Measurements from ENCODE around the gene ESYT2.

The ESYT2 gene

GRCh38 chr7:158795272-158795671, 34.0 kb downstream of the ESYT2 start:
- no peak for DNase-seq

GRCh38 chr7:158791107-158791506, 38.2 kb downstream of the ESYT2 start:
- DNase-seq = no peak

GRCh38 chr7:158789842-158790241, 39.5 kb downstream of the ESYT2 start:
- no peak for DNase-seq

- DNase-seq = no peak
Observed at GRCh38 chr7:158786898-158787297, 42.4 kb downstream of the ESYT2 start.

- no peak for DNase-seq
Observed at GRCh38 chr7:158784270-158784669, 45.0 kb downstream of the ESYT2 start.

GRCh38 chr7:158783595-158783994, 45.7 kb downstream of the ESYT2 start:
- DNase-seq = no peak

- no peak for DNase-seq
Observed at GRCh38 chr7:158782761-158783401, 46.4 kb downstream of the ESYT2 start.

GRCh38 chr7:158781974-158782664, 47.2 kb downstream of the ESYT2 start:
- DNase-seq = no peak

GRCh38 chr7:158781217-158781973, 47.9 kb downstream of the ESYT2 start:
- DNase-seq = no peak

GRCh38 chr7:158779061-158780000, 50.0 kb downstream of the ESYT2 start:
- no peak for DNase-seq

GRCh38 chr7:158778471-158778870, 50.8 kb downstream of the ESYT2 start:
- DNase-seq = no peak

- no peak for DNase-seq
Observed at GRCh38 chr7:158777793-158778192, 51.5 kb downstream of the ESYT2 start.

GRCh38 chr7:158776474-158776873, 52.8 kb downstream of the ESYT2 start:
- no peak for DNase-seq

GRCh38 chr7:158774952-158775351, 54.4 kb downstream of the ESYT2 start:
- DNase-seq = no peak

- DNase-seq = no peak
Observed at GRCh38 chr7:158772916-158773315, 56.4 kb downstream of the ESYT2 start.

GRCh38 chr7:158771213-158771834, 58.0 kb downstream of the ESYT2 start:
- no peak for DNase-seq

- no peak for DNase-seq
Observed at GRCh38 chr7:158767707-158768106, 61.6 kb downstream of the ESYT2 start.

- no peak for DNase-seq
Observed at GRCh38 chr7:158766570-158767281, 62.6 kb downstream of the ESYT2 start.

- DNase-seq = no peak
Observed at GRCh38 chr7:158765020-158765419, 64.3 kb downstream of the ESYT2 start.

GRCh38 chr7:158763454-158764033, 65.8 kb downstream of the ESYT2 start:
- no peak for DNase-seq

GRCh38 chr7:158761945-158762344, 67.4 kb downstream of the ESYT2 start:
- no peak for DNase-seq
